Common myeloid progenitor, CD34-positive (primary cell): ENCODE results near the gene OR52N4.

Experiments
- CTCF ChIA-PET: fragments of 350-600 bp; sonication (Branson Sonifier 250); formaldehyde crosslinking; loops from one replicate; lab custom pipeline; 2021; ENCODE audit warnings: antibody characterized with exemption; lab: Charles Lee
- POLR2A ChIA-PET: fragments of 350-600 bp; sonication (Branson Sonifier 250); formaldehyde crosslinking; loops from one replicate; lab custom pipeline; 2021; ENCODE audit warnings: antibody characterized with exemption; lab: Charles Lee
- DNase-seq, 3 donors: peaks; one replicate each; pipeline versions ENCODE4 v3.0.0 to v3.0.0-alpha.2; 2013
- H3K27ac ChIP-seq, 2 experiments: 1 replicate in 1 of 2; 2 replicates in 1 of 2; pipeline ENCODE4 v1.7.0; 2013; ENCODE audit warnings: inconsistent platforms in 2 of 2, low read length in 2 of 2, mild to moderate bottlenecking in 2 of 2, low read depth in 1 of 2, moderate library complexity in 1 of 2; ENCODE audit not compliant: severe bottlenecking in 2 of 2, insufficient read depth in 1 of 2, poor library complexity in 1 of 2
- H3K27me3 ChIP-seq, 5 experiments: replicated peaks in 2 of 5; 1 replicate in 3 of 5; 2 replicates in 2 of 5; pipeline versions ENCODE4 v1.6.1 to v1.7.0; 2013; ENCODE audit warnings: low read length in 4 of 5, mild to moderate bottlenecking in 2 of 5, moderate library complexity in 2 of 5, inconsistent platforms in 1 of 5; ENCODE audit not compliant: insufficient read depth in 5 of 5, control insufficient read depth in 4 of 5
- H3K36me3 ChIP-seq, 4 experiments: 1 replicate in 2 of 4; 2 replicates in 2 of 4; pipeline versions ENCODE4 v1.6.1 to v1.7.0; 2013; ENCODE audit warnings: low read length in 3 of 4, control low read depth in 1 of 4, mild to moderate bottlenecking in 1 of 4; ENCODE audit not compliant: control insufficient read depth in 4 of 4, insufficient read depth in 4 of 4
- H3K4me1 ChIP-seq, 4 experiments: 1 replicate in 3 of 4; 2 replicates in 1 of 4; pipeline versions ENCODE4 v1.6.1 to v1.7.1; 2013; ENCODE audit warnings: low read length in 3 of 4, mild to moderate bottlenecking in 3 of 4, control low read depth in 1 of 4, inconsistent platforms in 1 of 4, moderate library complexity in 1 of 4; ENCODE audit not compliant: control insufficient read depth in 4 of 4, insufficient read depth in 4 of 4; ENCODE audit errors: control extremely low read depth in 1 of 4
- H3K4me3 ChIP-seq, 7 experiments: 1 replicate in 4 of 7; 2 replicates in 3 of 7; pipeline versions ENCODE4 v1.5.1 to v1.7.0; 2013; ENCODE audit warnings: mild to moderate bottlenecking in 7 of 7, low read length in 6 of 7, moderate library complexity in 6 of 7, inconsistent platforms in 2 of 7, low read depth in 2 of 7, control low read depth in 1 of 7; ENCODE audit not compliant: insufficient read depth in 4 of 7, control insufficient read depth in 1 of 7; ENCODE audit errors: extremely low read depth in 1 of 7
- H3K9me3 ChIP-seq, 5 experiments: 1 replicate in 4 of 5; 2 replicates in 1 of 5; pipeline versions ENCODE4 v1.6.1 to v1.7.1; 2013; ENCODE audit warnings: low read length in 4 of 5, mild to moderate bottlenecking in 2 of 5, inconsistent platforms in 1 of 5, low read depth in 1 of 5, moderate library complexity in 1 of 5; ENCODE audit not compliant: control insufficient read depth in 4 of 5, insufficient read depth in 2 of 5; ENCODE audit errors: control extremely low read depth in 1 of 5
- WGBS: methylation state at CpG from one replicate; pipeline ENCODE4 v1.1.5; 2013; ENCODE audit not compliant: insufficient coverage; 5-methylcytosine and 5-hydroxymethylcytosine counted together

Gene OR52N4

GRCh38 chr11:5726351-5726750, 27.7 kb upstream of the OR52N4 start:
- no peaks in the 10 kb centered on the region for H3K27me3 ChIP-seq
- POLR2A ChIA-PET: no interaction called here
- H3K36me3 ChIP-seq: no peaks in the 10 kb centered on the region
- WGBS: 100% methylated on average over 1 of the region's 1 CpG
- no peak for DNase-seq
- CTCF ChIA-PET: no interaction called here
- H3K4me3 ChIP-seq: no peak overlapping the region
- H3K9me3 ChIP-seq: no peaks in the 10 kb centered on the region
- no peak overlapping the region for H3K27ac ChIP-seq
- H3K4me1 ChIP-seq: peaks cover 0 to under 1% (median 0%) of the 10 kb centered on the region in 4 experiments

- no peak overlapping the region for H3K27ac ChIP-seq
- no peak for DNase-seq
- no CpG with 5 or more reads among the region's 1 CpG for WGBS
- no peaks in the 10 kb centered on the region for H3K9me3 ChIP-seq
- ChIA-PET POLR2A (no interaction called here), CTCF (interaction anchor here (0.7 kb wide), 1 partner anchor 929 kb away, joined by 3 read pairs; no protein-coding TSS in a partner anchor)
- no peaks in the 10 kb centered on the region for H3K36me3 ChIP-seq
- H3K4me3 ChIP-seq: no peak overlapping the region
- no peaks in the 10 kb centered on the region for H3K27me3 ChIP-seq
- H3K4me1 ChIP-seq: peaks cover 0 to 2% (median under 1%) of the 10 kb centered on the region in 4 experiments
Observed at GRCh38 chr11:5727691-5728090, 26.4 kb upstream of the OR52N4 start.

- POLR2A ChIA-PET: no interaction called here
- DNase-seq: no peak
- Histone ChIP-seq H3K4me3 (no peak within 1 kb of the TSS), H3K36me3 (no peaks in the 10 kb centered on the region), H3K4me1 (peaks cover 0 to 2% (median under 1%) of the 10 kb centered on the region in 4 experiments), H3K27ac (no peak within 1 kb of the TSS), H3K27me3 (no peaks in the 10 kb centered on the region), H3K9me3 (peaks cover 0 to 6% (median 2%) of the 10 kb centered on the region in 5 experiments)
- 92% methylated on average over 1 of the region's 1 CpG for WGBS
- CTCF ChIA-PET: interaction anchor here (1.2 kb wide), 1 partner anchor 23 kb away, joined by 3 read pairs; no protein-coding TSS in a partner anchor
Observed at GRCh38 chr11:5736396-5736795, 17.6 kb upstream of the OR52N4 start, which contains the start of gene OR56B1. Gene OR56B1 (plus strand): TSS chr11:5736448. CDS start chr11:5736517, 69 bp downstream.

- no peaks in the 10 kb centered on the region for H3K4me1 ChIP-seq
Observed at GRCh38 chr11:5737091-5737490, 17.0 kb upstream of the OR52N4 start.

GRCh38 chr11:5737670-5738392, 16.2 kb upstream of the OR52N4 start:
- POLR2A ChIA-PET: no interaction called here

More at GRCh38 chr11:5737091-5737490, 17.0 kb upstream of the OR52N4 start:
- Histone ChIP-seq H3K9me3 (peaks cover 0 to 8% (median 5%) of the 10 kb centered on the region in 5 experiments), H3K36me3 (no peaks in the 10 kb centered on the region), H3K4me3 (no peak overlapping the region), H3K27ac (no peak overlapping the region), H3K27me3 (no peaks in the 10 kb centered on the region)
- no peak for DNase-seq
- ChIA-PET POLR2A (no interaction called here), CTCF (no interaction called here)

GRCh38 chr11:5738431-5738830, 15.6 kb upstream of the OR52N4 start:
- CTCF ChIA-PET: no interaction called here
- WGBS: no CpG with 5 or more reads among the region's 1 CpG

More at GRCh38 chr11:5737670-5738392, 16.2 kb upstream of the OR52N4 start:
- WGBS: 100% methylated on average over 4 of the region's 6 CpGs
- CTCF ChIA-PET: no interaction called here
- Histone ChIP-seq H3K9me3 (peaks cover 0 to 12% (median 5%) of the 10 kb centered on the region in 5 experiments), H3K4me3 (no peak overlapping the region), H3K4me1 (no peaks in the 10 kb centered on the region), H3K27ac (no peak overlapping the region), H3K36me3 (no peaks in the 10 kb centered on the region), H3K27me3 (no peaks in the 10 kb centered on the region)
- DNase-seq: no peak

GRCh38 chr11:5746614-5747013, 7.4 kb upstream of the OR52N4 start:
- H3K4me3 ChIP-seq: no peak overlapping the region
- H3K36me3 ChIP-seq: no peaks in the 10 kb centered on the region
- H3K27me3 ChIP-seq: no peaks in the 10 kb centered on the region
- H3K4me1 ChIP-seq: no peaks in the 10 kb centered on the region
- POLR2A ChIA-PET: no interaction called here
- no peak overlapping the region for H3K27ac ChIP-seq
- no CpG with 5 or more reads among the region's 3 CpGs for WGBS
- CTCF ChIA-PET: no interaction called here
- H3K9me3 ChIP-seq: peaks cover 0 to 7% (median under 1%) of the 10 kb centered on the region in 5 experiments
- no peak for DNase-seq

More at GRCh38 chr11:5738431-5738830, 15.6 kb upstream of the OR52N4 start:
- Histone ChIP-seq H3K9me3 (peaks cover 0 to 13% (median 5%) of the 10 kb centered on the region in 5 experiments), H3K36me3 (no peaks in the 10 kb centered on the region), H3K27ac (no peak overlapping the region), H3K4me1 (no peaks in the 10 kb centered on the region), H3K4me3 (no peak overlapping the region), H3K27me3 (no peaks in the 10 kb centered on the region)
- POLR2A ChIA-PET: no interaction called here
- DNase-seq: no peak
